Liver (tissue), 3 donors: ENCODE measurements around the gene RING1.

Experiments used
- CTCF ChIP-seq: fragments of 150-350 bp; IDR thresholded peaks from 2 replicates; pipeline ENCODE4 v1.5.1; 2017; ENCODE audit warnings: improper control_type of control experiment, low read depth, low read length; ENCODE audit not compliant: missing input control
- GABPA ChIP-seq, 2 donors: IDR thresholded peaks in 1 of 2; conservative IDR thresholded peaks in 1 of 2; 2 replicates each; pipeline ENCODE4 v1.6.1; 2016; ENCODE audit warnings: antibody characterized with exemption in 2 of 2, mild to moderate bottlenecking in 1 of 2, moderate library complexity in 1 of 2
- JUND ChIP-seq, 2 donors: IDR thresholded peaks; 2 replicates each; pipeline ENCODE4 v1.6.1; 2016; ENCODE audit warnings: antibody characterized with exemption in 2 of 2
- RAD21 ChIP-seq, 2 donors: IDR thresholded peaks; 2 replicates each; pipeline ENCODE4 v1.6.1; 2016; ENCODE audit warnings: antibody characterized with exemption in 2 of 2, mild to moderate bottlenecking in 2 of 2
- REST ChIP-seq: IDR thresholded peaks from 2 replicates; pipeline ENCODE4 v1.6.1; 2016; ENCODE audit warnings: antibody characterized with exemption, mild to moderate bottlenecking
- RXRA ChIP-seq, 2 donors: IDR thresholded peaks; 2 replicates each; pipeline ENCODE4 v1.6.1; 2017 to 2018; ENCODE audit warnings: antibody characterized with exemption in 2 of 2, mild to moderate bottlenecking in 1 of 2
- TAF1 ChIP-seq: conservative IDR thresholded peaks from 2 replicates; pipeline ENCODE4 v1.6.1; 2016; ENCODE audit warnings: antibody characterized with exemption, mild to moderate bottlenecking
- YY1 ChIP-seq: IDR thresholded peaks from 2 replicates; pipeline ENCODE4 v1.6.1; 2016; ENCODE audit warnings: antibody characterized with exemption, mild to moderate bottlenecking
- donor health status: healthy.
- donor health status: healthy.

GRCh38 chr6:33192105-33192646, 16.1 kb upstream of the RING1 start, which contains the start of gene COL11A2:
- TF ChIP-seq REST, result no peak
- no peak for TF ChIP-seq CTCF
- TF ChIP-seq GABPA (IDR thresholded peaks at IDR 0.05 in 1 of 2, conservative IDR thresholded peaks at IDR 0.05 in 1 of 2), result no peak
- TF ChIP-seq TAF1, result no peak
- no peak for TF ChIP-seq RAD21 (IDR thresholded peaks at IDR 0.05)
- no peak for TF ChIP-seq JUND (IDR thresholded peaks at IDR 0.05)
- TF ChIP-seq YY1, result no peak
- TF ChIP-seq RXRA (IDR thresholded peaks at IDR 0.05), result no peak
